ENCODE results near the gene TNRC6B.
"Not testable (repeated sequence)": the region's sequence is repeated elsewhere in the genome, so short reads cannot be mapped to it uniquely, and the experiment has no call there.

TNRC6B gene

DNA sequence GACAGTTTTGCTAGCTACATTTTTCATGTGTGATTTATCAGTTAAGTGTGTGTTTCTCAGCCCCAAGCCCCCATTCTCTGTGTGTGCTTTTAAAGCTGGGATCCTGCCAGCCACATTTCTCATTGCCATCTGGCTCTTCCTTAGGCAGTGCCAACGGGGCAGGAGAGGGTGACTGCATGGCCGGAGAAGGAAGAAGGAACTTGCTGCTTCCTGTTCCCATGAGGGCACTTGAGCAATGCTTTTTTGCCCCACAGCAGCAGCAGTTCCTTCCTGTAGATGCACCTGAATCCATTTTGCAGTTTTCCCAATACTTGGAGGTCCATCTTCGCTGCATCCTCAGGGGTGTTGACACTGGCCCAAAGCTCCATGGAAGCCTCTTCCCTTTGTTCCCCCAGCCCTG lies 37.5 kb downstream of the TNRC6B start:
- DNase-seq (ENCODE audit: low read depth), result no peak

DNA sequence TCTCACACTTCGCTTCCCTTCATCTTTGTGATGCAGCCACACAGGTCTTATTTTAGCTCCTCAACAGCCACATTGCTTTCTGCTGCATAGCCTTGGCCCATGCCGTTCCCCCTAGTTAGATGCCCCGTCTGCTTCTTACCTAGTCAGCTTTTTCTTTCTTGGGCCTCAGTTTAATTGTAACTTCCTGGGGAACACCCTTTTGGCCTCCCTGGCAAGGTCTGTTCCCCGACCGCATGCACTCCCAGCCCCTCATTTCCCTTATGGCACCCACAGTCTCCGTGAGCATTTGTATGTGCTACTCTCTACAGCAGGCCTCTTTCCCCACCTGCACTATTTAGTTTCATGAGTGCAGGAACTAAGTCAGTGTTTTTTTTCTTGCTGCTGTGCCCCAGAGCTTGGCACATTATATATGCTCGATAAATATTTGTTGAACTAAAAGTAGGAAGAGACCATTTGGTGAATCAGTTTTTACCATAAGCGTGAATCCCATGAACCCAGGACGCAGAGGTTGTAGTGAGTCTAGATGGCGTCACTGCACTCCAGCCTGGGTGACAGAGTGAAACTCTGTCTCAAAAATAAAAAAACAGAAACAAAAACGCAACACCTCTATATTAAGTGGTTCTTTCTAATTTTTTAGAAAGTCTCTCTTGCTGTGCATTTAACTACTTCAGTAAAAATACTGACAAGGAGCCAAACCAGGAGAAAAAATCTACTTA lies 38.5 kb downstream of the TNRC6B start:
- peak; percentile 10 for DNase-seq (ENCODE audit: low read depth)

DNA sequence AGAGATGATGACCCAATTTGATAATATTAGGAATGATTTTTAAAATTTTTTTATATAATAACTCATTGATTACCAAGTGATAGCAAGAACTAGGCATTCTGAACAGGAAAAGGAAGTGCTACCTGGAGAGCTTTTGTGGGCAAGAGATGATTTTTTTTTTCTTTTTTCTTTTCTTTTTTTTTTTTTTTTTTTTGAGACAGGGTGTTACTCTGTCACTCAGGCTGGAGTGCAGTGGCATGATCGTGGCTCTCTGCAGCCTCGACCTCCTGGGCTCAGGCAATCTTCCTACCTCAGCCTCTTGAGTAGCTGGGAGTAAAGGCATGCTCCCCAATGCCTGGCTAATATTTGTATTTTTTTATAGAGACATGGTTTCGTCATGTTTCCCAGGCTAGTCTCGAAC lies 40.4 kb downstream of the TNRC6B start:
- no peak for DNase-seq (ENCODE audit: low read depth)

DNA sequence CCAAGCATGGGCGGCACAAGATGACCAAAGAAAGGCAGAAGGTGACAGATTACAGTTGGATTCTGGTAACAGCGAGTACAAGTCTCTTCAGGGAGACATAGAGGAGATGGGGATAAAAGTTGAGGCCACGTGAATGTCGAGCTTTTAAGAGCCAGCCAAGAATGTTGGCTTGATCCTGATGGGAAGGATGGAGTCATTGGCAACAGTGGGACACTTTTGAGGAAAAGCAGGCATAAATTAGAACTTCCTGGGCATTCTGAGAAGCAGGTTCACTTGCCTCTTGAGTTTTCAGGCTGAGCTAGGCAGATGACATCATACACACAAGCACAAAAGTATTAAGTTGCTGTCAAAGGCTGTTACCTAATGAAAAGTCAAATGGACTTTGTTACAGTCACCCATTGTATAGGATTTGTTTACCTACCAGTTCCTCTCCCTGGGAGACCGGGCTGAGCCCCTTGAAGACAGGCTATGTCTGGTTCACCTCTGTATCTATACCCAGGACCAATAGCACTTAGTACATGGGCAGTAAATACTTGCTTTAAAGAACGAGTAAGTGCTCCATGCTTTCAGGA lies 41.1 kb downstream of the TNRC6B start:
- no peak for DNase-seq (ENCODE audit: low read depth)

DNA sequence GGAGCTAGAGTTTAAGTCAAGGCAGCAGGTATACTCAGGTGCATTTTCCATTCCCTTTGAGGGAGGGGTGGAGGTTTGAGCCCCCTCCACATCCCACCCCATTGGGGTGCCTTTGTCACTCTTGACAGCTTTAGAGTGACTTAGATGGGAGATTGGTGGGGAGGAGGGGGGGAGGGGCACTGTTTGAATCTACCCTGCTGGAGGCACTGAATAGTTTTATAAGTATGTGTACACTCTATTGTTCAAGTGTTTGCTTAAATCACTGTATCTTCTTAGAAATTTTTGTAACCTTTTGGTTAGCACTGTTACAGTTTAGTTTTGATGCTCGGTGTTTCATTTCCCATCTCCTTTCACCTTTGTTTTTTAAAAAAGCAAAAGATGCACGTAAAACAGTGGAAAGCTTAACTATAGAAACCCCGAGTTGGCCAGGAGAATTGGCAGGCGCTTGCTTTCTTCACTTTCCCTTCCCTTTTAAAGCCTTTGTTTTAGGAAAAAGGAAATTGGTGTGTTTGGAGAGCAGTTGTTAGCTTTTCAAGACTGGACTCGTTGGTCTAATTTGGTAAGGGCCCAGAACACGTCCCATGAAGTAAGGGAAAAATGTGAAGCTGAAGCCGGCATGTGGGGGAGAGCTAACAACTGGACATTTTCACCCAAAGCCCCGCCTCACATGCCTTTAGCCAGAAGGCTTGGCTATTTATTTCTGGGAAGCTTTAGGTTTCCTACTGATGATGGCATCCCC lies 42.8 kb downstream of the TNRC6B start:
- DNase-seq (ENCODE audit: low read depth), result no peak

DNA sequence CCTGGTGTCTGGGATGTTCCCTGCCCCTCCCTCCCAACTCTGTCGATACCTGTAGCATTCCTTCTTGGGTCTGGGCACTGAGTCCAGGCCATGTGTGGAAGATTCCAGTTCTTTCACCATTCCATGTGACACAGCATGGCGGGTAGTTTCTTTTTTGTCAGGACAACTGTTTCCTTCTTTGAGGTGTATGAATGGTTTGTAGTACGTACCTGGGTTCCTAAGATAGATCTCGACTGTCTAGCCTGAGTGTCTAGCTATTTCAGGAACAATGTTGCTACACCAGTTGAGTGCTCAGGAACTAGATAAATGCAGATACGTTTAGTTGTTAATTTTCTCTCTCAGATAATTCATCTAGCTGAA lies 43.3 kb downstream of the TNRC6B start:
- DNase-seq (ENCODE audit: low read depth), result no peak

DNA sequence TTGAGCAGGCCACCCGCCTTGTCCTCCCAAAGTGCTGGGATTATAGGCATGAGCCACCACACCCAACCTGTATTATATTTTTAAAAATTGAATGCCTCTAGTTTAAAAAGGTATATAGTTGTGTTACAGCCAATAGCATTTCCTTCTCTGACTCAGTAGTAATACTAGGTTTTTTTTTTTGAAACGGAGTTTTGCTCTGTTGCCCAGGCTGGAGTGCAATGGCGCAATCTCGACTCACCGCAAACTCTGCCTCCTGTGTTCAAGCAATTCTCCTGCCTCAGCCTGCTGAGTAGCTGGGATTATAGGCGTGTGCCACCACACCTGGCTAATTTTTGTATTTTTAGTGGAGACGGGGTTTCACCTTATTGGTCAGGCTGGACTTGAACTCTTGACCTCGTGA lies 45.3 kb downstream of the TNRC6B start:
- DNase-seq (ENCODE audit: low read depth), result not testable (repeated sequence)

DNA sequence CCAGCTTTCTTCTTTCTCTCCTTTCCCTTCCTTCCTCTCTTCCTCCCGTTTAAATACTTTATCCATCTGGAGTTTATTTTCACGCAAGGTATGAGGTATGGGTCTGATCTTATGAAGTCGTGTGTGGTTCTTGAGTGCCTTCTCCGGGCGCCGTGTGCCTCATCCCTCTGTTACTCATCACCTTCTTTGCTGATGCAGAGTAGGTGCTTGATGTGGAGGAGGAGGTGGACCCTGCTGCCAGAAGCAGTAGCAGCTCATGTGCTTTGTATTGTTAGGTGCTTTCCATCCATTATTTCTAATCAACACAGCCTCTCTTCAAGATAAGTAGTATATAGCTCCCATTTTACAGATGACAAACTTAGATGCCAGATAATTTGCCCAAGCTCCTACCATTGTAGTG lies 47.0 kb downstream of the TNRC6B start:
- peak; percentile 39 for DNase-seq (ENCODE audit: low read depth)

DNA sequence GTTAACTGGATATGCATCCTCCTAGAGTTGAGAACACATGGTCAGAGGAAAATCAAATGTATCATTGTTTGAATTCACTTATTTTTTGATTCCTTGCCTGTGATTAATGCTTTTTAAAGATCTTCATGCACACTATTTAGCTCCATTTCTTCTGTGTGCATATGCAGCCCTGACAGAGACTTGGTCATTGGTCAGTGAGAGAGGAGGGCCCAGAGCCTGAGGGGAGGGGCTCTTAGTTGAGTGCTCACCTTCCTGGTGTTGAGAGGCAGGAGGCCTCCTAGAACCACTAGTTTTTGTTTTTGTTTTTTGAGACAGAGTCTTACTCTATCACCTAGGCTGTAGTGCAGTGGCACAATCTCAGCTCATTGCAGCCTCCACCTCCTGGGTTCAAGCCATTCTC lies 48.9 kb downstream of the TNRC6B start:
- DNase-seq (ENCODE audit: low read depth), result no peak

DNA sequence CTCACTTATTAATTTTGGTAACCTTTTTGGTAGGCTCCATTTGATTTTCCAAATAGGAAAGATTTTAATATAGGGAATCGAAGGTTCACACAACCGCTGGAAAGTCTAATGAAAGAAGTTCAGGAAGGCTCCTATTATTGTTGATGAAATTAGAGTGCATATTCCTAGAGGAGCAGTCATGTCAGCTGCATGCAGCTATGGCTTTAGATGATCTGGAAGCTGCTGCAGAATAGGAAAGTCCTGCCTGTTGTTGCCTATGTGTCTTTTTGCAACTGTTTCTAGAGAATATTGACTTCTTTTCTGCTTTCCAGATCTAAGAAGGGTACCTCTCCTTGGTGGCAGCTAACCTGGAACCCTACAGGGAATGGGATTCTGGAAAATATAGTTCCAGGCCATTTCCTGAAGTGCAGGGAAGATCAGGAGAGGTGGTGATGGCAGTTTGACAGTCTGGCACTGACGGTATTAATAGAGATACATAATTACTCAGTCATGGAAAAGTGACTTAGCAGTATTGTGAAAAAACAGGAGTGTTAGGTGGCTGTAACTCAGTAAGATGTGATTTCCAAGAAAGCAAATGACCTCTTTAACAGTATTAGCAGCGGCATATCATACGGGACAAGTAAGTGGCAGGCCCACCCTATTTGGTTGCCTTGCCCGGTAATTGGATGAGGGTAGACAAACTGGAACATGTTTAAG lies 54.0 kb downstream of the TNRC6B start:
- DNase-seq (ENCODE audit: low read depth), result no peak

DNA sequence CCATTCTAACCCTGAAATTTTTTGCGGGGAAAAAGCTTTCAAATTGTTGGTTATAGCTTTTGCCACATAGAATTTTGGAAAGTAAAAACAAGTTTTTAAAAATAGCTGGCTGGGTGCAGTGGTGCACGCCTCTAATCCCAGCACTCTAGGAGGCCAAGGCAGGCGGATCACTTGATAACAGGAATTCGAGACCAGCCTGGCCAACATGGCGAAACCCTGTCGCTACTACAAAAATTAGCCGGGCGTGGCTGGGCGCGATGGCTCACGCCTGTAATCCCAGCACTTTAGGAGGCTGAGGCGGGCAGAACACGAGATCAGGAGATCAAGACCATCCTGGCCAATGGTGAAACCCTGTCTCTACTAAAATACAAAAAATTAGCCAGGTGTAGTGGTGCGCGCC lies 54.9 kb downstream of the TNRC6B start:
- DNase-seq (ENCODE audit: low read depth), result no peak

DNA sequence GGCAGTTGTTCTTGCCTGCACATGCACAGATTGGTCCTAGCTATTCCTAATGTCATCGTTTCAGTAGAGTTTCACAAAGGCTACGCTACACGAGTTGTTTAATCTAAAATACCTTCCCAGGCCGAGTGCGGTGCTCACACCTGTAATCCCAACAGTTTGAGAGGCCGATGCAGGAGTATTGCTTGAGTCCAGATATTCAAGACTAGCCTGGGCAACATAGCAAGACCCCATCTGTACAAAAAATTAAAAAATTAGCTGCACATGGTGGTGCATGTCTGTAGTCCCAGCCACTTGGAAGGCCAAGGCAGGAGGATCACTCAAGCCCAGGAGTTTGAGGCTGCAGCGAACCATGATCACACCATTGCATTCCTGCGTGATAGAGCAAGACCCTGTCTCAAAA lies 56.2 kb downstream of the TNRC6B start:
- DNase-seq (ENCODE audit: low read depth), result no peak

DNA sequence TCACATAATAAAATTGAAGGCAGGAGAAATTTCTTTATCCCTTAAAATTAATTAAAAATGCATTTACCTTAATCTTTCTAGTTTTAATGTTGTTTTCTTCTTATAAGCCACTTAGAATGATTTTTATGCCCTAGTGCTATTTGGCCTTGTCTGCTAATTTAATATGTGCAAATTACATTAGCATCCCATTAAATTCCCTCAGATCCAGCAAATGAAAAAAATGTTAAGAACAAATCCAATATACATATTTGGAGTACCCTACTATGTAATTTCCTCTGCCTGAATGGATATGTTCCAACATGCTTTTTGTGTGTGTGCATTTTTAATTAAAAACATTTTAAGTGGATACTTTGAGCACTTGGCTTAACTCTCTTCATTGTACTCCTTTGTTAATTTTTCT lies 56.9 kb downstream of the TNRC6B start:
- DNase-seq (ENCODE audit: low read depth), result no peak

DNA sequence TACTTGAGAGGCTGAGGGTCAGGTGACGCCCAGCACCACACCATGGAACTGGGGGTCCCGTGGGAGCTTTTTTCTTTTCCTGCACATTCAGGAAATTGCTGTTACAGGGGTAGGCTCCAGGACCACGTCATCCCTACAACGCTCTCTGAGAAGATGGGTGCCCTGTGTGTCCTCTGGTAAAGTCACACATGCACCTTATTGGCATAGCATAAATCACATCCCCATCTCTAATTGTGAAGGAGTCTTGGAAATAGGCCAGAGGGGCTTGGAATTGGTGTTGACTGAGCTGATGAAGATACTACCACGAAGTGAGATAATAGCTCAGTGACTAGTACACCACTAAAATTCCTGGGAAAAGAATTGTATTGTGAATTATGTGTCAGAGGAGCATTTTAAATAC lies 57.6 kb downstream of the TNRC6B start:
- DNase-seq (ENCODE audit: low read depth), result no peak

DNA sequence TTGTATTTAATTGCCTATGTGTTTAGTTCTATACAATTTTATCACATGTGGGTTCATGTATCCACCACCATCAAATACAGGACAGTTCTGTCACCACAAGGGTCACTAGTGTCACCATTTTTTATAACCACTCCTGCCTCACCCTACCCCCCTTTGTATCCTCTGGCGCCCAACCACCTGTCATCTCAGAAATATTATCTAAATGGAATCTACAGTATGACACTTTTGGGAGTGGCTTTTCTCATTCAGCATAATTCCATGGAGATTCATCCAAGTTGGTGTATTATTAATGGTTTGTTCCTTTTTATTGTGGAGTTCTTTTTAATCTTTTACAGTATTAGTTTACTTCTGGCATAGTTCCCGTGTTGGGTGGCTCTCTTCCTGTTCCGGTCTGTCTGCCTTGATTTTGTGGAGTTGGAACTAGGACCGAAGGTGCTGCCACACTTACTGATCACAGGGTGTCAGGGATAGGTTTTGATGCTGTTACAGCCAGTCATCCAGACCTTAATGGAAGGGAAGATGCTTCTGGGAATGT lies 58.5 kb downstream of the TNRC6B start:
- no peak for DNase-seq (ENCODE audit: low read depth)

DNA sequence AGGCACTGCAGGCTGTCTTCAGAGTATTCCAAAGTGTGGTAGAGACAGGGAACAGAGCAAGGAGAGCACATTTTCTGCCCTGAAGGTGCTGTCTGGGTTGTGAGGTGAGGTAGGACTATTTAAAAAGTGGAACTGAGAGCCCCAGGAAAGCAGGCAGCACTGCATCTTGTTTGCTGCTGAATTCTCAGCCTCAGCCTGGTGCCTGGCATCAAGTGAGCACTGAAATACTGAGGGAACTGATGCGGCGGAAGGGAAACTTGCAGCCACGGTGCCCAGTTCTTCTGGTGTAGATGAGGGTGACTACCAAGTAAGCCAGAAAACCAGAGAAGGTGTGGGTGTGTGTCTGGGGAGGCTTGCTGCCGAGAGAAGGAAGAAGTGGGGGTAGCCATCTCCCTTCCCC lies 59.5 kb downstream of the TNRC6B start:
- DNase-seq (ENCODE audit: low read depth), result no peak

DNA sequence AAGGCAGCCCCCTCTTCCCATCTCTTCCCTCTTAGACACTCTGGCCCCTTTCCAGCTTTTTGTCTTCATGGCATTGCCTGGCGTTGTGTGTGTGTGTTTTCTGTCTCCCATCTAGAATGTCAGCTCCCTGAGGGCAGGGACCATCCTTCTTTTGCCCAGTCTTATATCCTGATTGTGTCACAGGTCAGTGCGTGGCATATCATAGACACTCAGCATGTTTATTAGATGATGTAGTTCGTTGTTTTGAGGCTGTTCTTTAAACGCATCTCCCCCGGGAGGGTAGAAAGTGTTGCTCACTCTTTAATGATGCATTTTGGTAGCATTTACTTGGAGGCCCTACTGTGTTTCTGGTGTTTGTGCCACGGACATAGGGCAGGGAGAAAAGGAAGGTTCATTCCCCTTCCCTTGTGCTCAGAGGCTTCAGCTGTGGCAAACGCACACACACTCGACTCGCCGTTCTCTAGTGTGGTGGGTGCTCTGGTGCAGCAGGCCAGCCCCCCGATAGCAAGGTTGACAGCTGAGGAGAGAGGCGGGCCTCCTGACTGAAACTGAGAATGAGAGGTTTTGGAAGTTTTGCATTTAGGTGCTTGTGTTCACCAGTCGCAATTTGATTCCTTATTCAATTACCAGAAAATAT lies 60.2 kb downstream of the TNRC6B start:
- DNase-seq (ENCODE audit: low read depth), result no peak

DNA sequence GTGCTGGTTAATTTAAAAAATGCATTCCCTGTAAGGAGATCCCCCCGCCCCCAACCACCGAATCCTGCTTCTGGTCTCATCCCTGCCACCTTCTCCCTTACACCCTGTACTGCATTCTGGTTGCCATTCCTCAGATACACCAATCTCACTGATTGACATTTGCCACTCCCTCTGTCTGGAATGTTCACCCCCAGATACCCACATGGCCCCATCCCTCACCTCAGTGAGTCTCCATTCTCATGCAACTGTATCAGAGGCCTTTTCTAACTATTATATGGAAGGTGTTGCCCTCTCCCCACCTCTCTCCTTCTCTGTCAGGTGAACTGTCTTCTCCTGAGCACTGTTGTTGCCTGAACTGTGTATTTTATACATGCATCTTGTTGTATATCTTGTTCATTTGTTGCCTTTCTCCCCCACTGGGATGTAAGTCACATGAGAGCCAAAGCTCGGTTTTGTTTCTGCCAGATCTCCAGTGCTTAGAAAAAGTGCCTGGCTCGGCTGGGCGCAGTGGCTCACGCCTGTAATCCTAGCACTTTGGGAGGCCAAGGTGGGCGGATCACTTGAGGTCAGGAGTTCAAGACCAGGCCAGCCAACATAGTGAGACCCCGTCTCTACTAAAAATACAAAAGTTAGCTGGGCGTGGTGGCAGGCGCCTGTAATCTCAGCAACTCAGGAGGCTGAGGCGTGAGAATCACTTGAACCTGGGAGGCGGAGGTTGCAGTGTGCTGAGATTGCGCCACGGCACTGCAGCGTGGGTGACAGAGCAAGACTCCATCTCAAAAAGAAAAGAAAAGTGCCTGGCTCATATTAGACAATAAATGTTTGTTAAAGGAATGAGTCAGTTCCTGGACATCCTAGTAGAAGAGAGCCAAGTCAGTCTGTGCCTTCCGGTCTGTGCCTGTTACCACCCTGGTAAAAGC lies 61.0 kb downstream of the TNRC6B start:
- DNase-seq (ENCODE audit: low read depth), result no peak

DNA sequence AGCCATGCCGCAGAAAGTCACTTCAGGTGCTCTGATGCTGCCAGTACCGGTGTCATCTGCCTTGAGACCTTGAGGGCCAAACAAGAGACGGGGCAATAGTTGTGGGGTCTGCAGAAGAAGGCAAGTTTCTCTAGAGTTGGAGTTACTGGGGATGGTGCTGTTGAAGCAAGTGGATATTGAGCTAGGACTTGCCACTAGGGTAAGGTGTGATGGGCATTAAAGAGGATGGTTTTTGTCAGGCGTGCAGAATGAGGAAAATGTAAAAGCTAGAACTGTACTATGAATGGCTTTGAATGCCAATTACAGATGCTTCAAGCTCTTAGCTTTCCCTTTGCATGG lies 61.6 kb downstream of the TNRC6B start:
- DNase-seq (ENCODE audit: low read depth), result no peak

DNA sequence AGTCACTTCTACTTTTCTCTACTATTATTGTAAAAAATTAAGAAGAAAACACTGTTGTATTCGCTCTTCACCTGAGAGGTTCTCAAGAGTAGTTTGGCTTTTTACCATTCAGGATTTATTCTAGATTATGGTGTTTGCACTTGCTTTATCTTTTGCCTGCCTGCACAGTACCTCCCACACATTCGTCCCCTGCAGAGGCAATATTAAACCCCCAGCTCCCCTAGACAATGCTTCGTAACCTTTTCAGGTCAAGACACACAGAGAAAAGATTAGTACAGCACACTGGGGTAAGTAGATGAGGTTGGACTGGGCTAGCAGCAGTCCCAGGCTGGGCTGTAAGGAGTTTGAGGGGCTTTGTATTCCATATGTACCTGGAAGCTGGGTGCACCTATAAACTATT lies 62.4 kb downstream of the TNRC6B start:
- no peak for DNase-seq (ENCODE audit: low read depth)

DNA sequence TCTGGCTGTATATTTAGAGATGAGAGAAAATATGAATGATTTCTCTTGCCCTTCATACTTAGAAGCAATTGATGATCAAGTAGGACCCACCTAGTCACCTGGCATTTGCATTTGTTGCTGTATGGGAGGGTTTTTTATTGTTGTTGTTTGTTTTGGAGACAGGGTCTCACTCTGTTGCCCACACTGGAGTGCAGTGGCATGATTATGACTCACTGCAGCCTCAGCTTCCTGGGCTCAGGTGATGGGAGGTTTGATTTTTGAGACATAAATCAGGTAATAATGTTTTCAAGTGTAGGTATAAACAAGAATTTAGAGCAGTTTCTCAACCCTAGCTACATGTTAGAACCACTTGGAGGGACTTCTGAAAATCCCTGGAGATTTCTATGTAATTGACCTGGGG lies 63.0 kb downstream of the TNRC6B start:
- no peak for DNase-seq (ENCODE audit: low read depth)

All from activated T-helper 9 cell treated with anti-CD3 and anti-CD28 coated beads, Interleukin-2, amount 50 U/mL, for 16 hours (primary cell).